ENCODE results near the gene RABAC1. TPM values are rescaled to one million over a fixed set of nuclear protein-coding genes. Genes with fewer than 3 reads are reported as not detected.

Gene RABAC1
- total RNA-seq, 1 donor: 105 TPM

DNA sequence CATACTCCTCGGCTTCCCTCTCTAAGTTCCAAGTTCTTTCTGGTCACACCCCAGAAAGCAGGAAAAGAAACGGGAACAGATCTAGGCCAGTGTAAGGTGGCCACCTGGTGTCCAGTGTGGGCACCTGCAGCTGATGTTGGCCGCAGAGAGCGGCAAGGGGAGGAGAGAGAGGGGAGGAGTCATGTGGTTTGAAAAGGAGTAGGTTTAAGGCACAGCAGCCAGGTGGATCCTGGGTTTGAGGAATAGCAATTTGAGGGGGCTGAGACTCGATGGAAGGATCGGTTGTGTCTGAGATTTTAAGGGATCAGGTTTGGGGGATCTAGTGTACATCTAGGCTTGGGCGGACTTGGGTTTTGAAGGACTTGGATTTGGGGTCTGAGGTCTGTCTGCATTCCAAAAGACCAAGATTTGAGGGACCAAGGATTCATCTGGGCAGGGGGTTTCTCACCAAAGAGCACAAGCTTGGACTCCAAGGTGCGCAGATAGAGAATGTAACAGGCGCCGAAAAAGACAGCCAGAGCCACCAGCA lies 1.2 kb downstream of the RABAC1 start:
- H3K4me3 ChIP-seq (ENCODE audit: low read depth, low read length): peak overlapping the region; percentile 98
- DNase-seq (ENCODE audit: low read depth): peak; percentile 80
- TF ChIP-seq, protein P1, sequence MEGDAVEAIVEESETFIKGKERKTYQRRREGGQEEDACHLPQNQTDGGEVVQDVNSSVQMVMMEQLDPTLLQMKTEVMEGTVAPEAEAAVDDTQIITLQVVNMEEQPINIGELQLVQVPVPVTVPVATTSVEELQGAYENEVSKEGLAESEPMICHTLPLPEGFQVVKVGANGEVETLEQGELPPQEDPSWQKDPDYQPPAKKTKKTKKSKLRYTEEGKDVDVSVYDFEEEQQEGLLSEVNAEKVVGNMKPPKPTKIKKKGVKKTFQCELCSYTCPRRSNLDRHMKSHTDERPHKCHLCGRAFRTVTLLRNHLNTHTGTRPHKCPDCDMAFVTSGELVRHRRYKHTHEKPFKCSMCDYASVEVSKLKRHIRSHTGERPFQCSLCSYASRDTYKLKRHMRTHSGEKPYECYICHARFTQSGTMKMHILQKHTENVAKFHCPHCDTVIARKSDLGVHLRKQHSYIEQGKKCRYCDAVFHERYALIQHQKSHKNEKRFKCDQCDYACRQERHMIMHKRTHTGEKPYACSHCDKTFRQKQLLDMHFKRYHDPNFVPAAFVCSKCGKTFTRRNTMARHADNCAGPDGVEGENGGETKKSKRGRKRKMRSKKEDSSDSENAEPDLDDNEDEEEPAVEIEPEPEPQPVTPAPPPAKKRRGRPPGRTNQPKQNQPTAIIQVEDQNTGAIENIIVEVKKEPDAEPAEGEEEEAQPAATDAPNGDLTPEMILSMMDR (IDR thresholded peaks at IDR 0.05; ENCODE audit: insufficient read depth, low read depth, low read length): peak; percentile 88

DNA sequence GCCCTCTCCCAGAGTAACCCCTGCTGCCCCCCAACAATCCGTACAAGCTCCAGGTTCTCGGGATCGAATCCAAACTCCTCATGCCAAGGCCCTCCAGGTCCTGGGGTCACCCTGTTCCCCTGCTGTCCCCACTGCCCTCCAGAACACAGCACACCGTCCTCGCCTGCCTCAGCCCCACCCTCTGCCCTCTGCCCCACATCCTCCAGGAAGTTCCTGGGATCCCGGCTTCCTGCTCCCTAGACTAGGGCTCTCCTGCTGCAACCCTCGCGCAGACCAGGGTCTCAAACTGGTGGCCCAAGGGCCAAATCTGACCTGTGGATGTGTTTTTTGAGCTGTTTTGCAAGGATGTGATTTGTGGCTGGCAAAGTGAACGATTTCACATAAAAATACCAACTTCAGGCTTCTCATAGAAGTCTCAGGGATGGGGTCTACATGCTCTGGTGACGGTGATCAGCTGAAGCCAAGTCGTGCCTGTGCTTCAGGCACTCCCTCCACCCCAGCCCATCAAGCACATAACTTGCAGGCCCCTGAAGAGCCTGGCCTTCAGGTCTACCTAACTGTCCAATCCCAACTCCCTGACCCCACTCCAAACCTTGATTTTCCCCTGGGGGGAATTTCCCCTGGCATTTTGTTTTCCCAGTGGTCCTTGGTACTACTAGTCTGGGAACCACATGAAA lies 1.8 kb downstream of the RABAC1 start:
- no peak for DNase-seq (ENCODE audit: low read depth)
- TF ChIP-seq, protein P1 (IDR thresholded peaks at IDR 0.05; ENCODE audit: insufficient read depth, low read depth, low read length): no peak
- peak overlapping the region; percentile 98 for H3K4me3 ChIP-seq (ENCODE audit: low read depth, low read length)

DNA sequence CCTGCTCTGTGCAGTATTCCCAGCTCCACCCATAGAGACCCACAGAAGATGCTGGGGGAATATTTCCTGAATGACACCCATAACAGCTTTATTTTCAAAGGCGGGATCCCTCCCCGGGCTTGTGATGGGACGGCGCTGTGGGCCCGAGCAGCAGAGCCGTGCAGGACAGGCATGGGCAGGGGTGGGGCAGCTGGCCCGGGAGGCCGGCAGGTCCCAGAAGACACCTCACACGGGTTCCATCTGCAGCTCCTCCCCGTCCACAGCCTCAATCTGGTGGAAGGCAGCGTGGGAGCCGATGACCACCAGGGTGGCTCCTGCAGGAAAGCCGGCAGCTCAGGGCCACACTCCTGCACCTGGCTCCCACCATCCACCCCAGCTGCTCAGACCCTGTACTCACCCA lies 2.5 kb downstream of the RABAC1 start:
- H3K4me3 ChIP-seq (ENCODE audit: low read depth, low read length): no peak overlapping the region
- TF ChIP-seq, protein P1 (IDR thresholded peaks at IDR 0.05; ENCODE audit: insufficient read depth, low read depth, low read length): no peak
- no peak for DNase-seq (ENCODE audit: low read depth)

DNA sequence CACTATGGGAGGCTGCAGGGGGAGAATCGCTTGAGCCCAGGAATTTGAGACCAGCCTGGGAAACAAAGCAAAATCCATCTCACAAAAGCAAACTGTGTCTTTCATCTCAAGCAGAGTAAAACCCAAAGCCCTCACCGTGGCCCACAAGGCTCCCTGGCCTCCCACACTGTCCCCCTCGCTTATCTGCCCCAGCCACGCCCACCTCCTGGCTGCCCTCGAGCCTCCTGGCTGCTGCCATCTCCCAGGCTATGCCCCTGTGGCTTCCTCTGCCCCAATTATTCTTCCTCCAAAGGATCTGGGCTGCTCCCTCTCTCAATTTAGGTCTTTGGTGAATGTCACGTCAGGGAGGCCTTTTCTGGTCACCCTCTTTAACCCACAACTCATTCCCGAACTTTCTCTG lies 3.6 kb downstream of the RABAC1 start:
- TF ChIP-seq, protein P1 (IDR thresholded peaks at IDR 0.05; ENCODE audit: insufficient read depth, low read depth, low read length): no peak
- H3K4me3 ChIP-seq (ENCODE audit: low read depth, low read length): no peak overlapping the region
- DNase-seq (ENCODE audit: low read depth): no peak

DNA sequence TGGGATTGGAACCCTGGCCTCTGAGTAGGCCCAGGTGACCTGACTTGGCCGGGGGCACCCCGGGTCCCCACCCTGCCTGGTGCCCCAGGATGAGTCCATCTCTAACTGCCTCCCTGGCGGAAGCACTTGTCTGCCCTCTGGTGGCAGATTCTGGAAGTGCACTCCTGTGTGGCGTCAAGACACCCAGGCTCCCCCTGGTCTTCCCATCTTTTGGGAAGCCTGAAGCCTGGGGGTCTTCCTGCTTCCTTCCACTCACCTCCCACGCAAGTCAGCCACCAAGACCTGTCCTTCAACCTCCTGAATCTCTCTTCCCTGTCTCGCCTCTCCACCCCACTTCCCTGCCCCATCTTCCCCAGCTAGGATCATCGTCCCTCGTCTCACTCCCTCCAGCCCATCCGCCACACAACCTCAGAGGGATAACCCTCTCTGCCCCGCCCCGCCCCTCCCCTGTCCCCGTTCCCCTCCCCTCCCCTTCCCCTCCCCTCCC lies 7.4 kb downstream of the RABAC1 start:
- TF ChIP-seq, protein P1 (IDR thresholded peaks at IDR 0.05; ENCODE audit: insufficient read depth, low read depth, low read length): peak; percentile 99
- DNase-seq (ENCODE audit: low read depth): peak; percentile 70
- peak overlapping the region; percentile 25 for H3K4me3 ChIP-seq (ENCODE audit: low read depth, low read length)

DNA sequence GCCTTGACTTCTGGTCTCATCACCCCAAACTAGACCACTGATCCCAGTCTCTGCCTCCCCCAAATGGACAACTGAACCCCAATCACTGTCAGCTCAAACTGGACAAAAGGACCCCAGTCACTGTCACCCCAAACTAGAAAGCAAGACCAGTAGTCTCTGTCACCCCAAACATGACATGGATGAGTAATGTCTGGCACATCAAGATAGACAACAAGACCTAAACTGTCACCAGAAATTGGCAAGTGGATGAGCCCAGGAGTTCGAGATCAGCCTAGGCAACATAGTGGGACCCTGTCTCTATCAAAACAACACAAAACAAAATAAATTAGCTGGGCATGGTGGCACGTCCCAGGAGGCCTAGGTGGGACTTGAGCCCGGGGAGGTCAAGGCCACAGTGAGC lies 12.0 kb downstream of the RABAC1 start:
- DNase-seq (ENCODE audit: low read depth): no peak
- H3K4me3 ChIP-seq (ENCODE audit: low read depth, low read length): no peak overlapping the region
- TF ChIP-seq, protein P1 (IDR thresholded peaks at IDR 0.05; ENCODE audit: insufficient read depth, low read depth, low read length): no peak
